GM19438 (cell line): ENCODE data around the gene CARD10.
"Not testable (repeated sequence)": the region's sequence is repeated elsewhere in the genome, so short reads cannot be mapped to it uniquely, and the experiment has no call there.

Experiments
- ATAC-seq: cut with Tn5 transposase; IDR thresholded peaks from one replicate; pipeline ENCODE4 v1.9.1; 2021; ENCODE audit warnings: low read depth; ENCODE audit not compliant: unreplicated experiment

CARD10 gene

DNA sequence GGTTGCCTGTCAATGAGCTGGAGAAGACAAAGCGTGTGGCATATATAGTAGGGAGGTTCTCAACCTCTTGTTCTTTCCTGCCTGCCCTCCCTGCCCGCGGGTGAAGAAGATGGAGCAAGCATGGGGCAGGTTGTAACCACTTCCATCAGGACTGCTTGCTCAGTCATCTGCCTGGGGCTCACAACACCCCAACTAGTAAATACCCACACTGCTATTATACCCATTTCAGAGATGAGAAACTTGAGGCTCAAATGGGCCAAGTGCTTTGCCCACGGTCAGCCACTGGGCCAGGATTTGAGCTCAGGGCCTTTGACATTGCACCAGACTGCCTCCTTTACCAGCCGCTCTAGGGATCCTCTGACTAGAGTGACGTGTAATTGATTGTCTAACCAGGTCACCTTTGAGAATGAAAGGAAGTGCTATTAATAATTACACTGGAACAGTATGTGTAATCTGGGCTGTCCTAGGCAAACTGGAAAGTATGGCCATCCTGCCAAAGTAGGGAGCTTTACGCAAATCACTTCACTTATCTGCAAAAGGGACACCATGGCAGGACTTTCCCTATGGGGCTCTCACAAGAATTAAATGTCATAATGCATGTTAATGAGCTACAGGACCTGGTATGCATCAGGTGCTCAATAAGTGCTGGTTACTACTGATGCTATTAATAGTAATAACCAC, 38.2 kb upstream of the CARD10 start:
- ATAC-seq: no peak

DNA sequence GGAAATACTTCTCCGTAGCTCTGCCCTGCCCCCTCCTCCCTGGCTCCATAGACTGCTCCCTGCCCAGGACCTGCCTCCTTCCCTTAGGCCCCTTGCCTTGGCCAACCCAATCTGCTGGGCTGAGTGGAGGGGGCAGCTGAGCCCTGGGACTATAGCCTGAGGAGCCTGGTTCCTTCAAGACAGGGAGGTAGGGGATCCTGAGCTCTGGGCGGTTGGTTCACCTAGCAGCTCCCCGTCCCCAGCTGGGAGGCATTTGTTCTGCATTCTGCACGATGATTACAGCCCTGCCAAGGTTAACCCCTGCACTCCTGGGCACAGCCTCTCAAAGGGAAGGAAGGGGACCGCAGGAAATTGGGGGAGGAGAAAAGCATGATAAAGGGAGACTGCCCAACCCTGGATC, 37.5 kb upstream of the CARD10 start:
- no peak for ATAC-seq

DNA sequence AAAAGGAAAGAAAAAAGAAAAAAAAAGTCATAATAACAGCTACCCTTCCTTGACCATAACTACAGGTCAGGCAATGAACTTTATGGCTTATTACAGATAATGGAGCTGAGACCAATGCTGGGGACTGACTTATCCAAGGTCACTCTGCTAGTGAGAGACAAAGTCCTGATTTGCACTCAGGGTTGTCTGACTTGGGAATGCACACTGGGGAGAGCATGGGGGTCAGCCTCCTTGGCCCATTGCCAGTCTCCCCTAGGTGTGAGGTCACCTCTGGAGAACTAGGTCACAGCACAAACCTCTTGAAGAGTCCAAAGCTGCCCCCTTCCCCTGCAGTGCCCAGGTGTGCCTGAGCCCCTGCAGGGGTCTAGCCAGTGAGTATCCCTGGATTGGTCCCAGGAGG, 35.8 kb upstream of the CARD10 start:
- no peak for ATAC-seq

DNA sequence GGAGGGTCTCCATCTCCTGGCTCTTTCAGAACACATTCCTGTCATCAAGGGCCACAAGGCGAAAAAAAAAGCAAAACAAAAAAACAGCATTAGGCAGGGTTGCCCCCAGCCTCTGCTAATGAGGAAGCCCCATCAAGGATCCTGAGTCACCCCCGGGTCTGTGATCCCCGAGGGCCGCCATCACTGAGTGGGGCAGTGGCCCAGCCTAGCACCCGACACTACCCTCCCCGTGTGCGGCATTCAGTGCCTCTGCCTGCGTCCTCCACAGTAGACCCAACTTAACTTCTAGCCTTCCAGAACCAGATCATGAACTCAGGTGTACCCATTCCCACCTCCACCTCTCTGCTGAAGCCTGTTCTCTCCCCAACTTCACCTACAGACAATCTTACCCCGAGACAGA, 34.5 kb upstream of the CARD10 start:
- no peak for ATAC-seq

DNA sequence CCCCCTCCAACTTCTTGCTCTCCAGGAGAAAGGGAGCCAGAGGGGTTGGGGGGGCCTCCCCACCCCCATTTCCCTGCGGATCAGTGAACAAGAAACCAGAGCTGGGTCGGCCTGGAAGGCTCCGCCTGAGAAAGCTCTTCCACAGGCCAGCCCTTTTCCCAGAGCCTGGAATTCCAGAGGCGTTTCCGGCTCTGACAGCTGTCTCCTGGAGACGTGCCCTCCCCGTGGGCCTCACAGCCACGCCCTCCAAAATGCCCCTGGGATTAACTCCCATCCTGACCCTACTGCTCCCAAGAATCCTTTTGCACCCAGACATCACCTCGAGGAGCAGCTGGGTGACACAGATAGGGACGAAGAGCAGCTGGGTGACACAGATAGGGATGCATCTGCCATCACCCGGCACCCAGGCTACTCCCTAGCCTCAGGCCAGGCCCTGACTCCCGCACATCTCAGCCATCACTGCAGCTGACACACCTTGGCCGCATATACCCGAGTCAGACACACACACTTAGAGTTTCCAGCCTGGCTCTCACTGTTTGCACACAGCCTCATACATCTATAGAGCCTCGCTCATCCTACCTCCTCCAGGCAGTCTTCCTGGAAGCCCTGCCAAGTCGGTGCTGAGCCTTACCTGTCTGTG, 33.4 kb upstream of the CARD10 start:
- ATAC-seq: no peak

DNA sequence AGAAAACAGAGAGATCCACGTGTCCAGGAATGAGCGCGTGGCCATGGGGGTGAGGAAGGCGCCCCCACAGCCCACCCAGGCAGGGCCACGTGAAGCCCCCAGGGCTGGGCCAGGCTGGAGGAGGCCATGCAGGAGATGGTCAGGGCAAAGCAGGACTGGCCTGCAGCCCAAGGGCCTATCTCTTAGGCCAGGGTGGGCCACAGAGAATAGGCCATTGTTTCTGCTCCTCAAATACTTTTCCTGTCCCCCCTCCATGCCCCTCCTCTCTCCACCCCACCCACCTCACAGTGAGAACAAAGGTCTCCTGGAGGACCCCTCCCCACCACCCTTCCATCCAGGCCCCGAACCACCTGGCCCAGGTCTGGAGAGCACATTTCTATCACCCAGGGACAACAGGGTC, 32.8 kb upstream of the CARD10 start:
- ATAC-seq: no peak

DNA sequence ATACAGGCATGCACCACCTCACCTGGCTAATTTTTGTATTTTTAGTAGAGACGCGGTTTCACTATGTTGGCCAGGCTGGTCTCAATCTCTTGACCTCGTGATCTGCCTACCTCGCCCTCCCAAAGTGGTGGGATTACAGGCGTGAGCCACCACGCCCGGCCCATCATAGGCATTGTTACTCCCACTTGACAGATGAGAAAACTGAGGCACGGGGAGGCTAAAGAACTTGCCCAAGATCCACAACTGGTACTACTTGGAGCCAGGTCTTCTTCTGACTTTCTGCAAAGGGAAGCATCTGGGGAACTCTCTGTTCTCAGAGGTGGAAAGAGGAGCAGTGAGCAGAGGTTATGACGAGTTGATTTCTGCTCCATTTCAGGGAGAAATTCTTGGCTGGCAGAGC, 31.7 kb upstream of the CARD10 start:
- ATAC-seq: not testable (repeated sequence)

DNA sequence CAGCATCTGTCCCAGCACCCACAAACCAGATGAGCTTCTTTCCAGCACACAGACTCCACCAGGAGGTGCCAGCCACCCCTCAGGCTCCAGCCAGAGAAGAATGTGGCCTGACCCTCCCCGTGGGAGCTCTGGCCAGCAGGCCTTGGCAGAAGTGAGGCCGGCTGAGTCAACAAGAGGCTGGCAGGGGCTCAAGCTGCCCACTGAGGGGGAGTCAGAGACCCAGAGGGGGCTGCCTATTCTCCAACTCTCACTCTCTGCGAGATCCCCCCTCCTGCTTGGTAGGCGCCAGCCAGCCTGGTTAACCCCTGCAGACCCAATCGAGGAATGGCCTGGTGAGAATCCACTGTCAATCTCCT, 30.5 kb upstream of the CARD10 start:
- no peak for ATAC-seq

DNA sequence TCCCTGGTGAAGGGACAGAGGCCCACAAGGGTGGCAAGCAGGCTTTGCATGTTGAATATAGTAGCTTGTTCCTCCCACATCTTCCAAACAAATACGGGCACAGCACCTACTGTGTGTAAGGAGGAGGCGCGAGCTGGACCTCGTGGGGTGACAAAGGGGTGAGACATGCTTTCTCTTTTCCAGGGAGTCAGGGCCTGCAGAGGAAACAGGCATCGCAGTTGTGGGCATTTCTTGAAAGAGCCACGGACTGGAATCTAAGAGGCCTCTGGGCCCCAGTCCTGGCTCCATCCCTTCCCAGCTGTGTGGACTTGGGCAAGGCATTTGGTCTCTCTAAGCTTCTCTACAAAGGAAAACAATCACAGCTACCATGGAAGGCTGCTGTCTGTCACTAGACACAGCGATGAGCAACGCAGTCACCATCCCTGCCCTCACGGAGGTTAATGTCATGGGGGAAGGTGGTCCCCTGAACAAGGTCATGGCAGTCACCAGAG, 28.1 kb upstream of the CARD10 start:
- ATAC-seq: no peak

DNA sequence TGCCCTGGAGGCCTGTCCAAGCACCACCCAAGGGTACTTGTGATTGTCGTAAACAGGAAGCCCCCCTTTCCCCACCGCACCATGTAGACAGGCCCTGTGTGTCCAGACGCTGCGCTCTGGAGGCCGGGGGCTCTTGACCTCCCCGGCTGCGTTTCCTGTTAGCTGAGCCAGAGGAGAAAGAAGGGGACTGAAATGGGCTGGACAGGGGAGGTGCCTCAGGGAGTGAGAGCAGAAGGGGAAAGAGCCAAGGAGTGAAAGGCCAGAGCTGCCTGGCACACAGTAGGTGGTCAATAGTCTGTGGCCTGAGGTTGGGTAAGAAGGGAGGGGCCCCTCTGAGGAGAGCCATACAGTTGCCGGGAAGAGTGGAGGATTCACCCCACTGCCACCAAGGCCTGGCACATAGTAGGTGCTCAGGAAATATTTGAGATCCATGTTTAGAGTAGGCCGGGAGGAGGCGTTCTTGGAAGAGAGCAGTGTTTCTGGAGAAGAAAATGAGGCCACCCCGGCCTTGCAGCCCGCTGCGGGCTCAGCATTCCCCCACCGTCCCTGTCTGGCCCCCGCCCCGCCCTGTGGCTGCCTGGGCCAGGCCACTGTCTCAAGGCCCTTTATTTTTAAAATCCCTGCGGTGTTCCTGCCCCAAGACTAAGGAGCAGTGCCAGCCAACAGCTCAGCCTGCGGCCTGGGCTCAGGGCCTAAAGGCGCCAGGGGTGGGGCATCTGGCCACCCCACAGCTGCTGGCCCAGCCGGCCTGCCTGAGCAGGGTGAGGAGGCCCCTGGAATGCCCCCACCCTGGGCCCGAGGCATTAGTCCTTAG, 27.4 kb upstream of the CARD10 start:
- ATAC-seq: no peak

DNA sequence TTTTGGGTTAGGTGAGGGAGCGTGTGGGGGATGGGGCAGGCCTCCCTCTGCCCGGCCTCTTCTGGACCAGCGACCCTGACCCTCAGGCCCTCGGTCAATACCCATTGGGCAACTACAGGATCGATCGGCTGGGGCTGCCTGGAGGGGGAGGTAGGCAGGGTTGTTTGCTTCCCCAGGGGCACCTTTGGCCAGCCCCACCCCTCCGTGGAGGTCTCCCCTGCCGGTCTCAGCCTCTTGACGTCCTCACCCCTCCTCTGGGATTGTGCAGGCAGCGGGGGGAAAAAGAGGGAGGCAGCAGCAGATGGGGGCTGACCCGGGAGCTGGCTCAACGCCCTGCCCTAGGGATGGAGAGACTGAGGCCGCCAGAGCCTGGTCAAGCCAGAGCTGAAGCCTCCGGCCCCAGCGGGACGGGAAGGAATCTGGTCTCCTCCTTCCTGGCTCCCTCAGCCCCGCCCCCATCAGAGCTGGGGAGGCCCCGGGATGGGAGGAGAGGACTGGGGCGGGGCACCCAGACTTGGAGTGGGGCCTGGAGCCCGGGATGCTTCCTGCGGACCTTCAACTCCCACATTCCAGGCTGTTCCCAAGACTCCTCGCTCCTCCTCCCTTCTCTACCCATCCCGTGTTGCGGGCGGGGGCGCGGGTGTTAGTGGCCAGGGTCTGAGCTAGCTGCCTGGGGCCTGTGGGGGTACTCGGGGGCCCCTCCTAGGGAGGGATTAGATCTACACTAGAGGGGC, 26.7 kb upstream of the CARD10 start:
- ATAC-seq: no peak

DNA sequence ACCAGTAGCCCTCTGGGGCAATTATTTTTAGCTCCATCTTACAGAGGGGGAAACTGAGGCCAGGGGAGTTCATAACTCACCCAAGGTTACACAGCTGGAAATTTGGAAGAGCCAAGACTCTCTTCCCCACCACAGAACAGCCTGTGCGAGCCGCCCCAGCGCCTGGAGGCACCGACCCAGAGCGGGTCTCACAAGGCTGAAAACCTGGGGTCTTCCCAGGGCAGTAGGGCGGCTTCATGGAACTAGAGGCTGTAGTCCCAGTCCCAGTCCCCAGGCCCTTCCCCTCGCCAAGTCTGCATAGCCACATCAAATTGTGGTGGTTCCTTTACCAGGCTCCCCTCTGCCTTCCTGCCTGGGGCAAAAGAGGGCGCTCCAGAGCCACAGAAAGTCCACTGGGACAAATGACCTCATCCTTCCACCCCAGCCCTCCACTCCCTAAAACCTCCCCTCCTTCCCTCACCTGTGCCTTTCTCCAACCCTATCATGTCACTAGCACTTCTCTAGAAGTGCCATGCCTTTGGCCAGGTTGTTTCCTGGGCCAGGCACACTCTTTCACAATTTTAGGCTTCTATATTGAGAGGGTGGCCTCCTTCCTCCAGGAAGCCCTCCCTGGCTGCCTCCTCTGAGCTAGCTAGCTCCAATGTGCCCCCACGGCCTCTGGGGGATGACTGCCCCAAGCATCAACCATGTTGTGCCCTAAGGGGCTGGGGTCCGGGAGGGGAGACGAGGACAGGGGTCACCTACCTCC, 25.9 kb upstream of the CARD10 start:
- ATAC-seq: no peak

DNA sequence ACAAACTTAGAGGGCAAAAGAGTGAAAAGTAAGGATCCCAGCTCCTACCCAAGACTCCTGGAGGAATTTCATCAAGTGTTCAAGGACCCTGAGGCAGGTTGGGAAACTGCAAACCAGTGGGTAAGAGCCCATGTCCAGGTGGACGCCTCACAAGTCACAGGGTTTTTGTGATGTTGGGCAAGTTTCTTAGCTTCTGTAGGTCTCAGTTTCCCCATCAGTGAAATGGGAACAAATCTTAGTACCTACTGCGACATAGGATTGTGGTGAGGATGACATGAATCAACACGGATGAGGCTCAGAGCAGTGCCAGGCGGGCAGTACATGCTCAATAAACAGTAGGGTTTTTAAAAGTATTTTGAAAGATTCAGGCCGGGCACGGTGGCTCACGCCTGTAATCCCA, 23.7 kb upstream of the CARD10 start:
- no peak for ATAC-seq

DNA sequence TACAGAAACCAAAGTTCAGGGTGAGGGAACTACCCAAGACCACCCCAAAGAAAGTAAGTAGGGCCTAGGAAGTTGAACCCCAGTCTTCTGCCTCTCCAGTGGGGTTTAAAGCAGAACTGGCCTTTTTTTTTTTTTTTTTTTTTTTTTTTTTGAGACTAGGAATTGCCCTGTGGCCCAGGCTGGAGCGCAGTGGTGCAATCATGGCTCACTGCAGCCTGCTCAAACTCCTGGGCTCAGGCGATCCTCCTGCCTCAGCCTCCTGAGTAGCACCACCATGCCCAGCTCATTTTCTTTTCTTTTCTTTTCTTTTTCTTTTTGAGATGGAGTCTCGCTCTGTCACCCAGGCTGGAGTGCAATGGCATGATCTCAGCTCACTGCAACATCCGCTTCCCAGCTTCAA, 23.2 kb upstream of the CARD10 start:
- ATAC-seq: not testable (repeated sequence)

DNA sequence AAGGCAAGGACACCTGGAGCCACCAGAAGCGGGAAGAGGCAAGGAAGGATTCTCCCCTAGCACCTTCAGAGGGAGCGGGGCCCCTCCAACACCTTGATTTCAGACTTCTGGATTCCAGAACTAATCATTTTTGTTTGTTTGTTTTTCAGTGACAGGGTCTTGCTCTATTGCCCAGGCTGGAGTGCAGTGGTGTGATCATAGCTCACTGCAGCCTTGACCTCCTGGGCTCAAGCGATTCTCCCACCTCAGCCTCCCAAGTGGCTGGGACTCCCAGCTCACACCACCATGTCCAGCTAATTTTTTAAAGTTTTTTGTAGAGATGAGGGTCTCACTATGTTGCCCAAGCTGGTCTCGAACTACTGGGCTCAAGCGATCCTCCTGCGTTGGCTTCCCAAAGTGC, 20.6 kb upstream of the CARD10 start:
- not testable (repeated sequence) for ATAC-seq

DNA sequence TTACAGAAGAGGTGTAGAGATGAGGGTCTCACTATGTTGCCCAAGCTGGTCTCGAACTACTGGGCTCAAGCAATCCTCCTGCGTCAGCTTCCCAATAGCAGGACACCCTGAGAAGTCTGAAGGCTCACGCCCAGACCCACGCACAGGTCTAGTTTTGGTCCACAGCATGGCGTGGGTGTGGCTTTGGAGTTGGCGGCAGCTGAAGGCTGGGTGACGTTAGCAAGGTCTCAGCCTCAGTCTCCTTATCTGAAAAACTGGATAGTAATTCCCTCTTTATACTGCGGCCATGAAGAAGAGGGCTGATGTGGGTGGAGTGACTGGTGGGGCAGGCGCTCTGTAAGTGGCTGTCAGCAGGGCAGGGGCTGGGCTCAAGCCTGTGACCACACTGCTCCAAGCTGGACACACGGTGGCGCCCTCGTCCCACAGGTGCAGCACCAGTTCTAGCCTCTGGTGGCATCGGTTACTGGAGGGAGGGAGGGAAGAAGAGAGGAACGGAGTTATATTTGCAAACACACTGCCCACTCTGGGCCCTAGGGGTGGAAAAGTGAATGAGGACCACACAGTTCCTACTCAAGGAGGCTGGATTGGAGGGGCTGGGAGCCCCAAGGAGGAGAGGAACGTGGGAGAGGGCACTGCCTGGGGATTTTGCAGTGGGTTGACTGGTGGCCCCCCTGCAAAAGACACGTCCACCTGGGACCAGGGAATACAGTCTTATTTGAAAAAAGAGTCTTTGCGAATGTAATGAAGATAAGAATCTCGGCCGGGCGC, 19.6 kb upstream of the CARD10 start:
- peak; percentile 62 for ATAC-seq

DNA sequence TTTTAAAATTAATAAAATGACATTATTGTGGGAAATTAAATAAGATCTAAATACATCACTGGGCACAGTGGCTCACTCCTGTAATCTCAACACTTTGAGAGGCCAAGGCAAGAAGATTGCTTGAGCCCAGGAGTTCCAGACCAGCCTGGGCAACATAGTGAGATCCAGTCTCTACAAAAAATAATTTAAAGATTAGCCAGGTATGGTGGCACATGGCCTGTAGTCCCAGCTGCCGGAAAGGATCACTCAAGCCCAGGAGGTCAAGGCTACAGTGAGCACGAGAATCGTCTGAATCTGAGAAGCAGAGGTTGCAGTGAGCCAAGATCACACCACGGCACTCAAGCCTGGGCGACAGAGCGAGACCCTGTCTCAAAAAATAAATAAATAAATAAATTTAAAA, 15.9 kb upstream of the CARD10 start:
- ATAC-seq: no peak

DNA sequence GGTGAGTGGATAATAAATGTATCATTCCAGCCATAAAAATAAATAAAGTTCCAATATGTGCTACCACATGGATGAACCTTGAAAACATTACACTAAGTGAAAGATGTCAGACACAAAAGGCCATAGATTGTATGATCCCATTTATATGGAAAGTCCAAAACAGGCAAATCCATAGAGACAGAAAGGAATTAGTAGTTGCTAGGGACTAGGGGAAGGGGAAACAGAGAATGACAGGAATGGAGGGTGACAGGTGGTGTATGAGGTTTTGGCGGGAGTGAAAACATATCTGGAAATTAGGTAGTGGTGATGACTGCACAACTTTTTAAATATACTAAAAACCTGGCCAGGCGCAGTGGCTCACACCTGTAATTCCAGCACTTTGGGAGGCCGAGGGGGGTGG, 15.2 kb upstream of the CARD10 start:
- no peak for ATAC-seq

DNA sequence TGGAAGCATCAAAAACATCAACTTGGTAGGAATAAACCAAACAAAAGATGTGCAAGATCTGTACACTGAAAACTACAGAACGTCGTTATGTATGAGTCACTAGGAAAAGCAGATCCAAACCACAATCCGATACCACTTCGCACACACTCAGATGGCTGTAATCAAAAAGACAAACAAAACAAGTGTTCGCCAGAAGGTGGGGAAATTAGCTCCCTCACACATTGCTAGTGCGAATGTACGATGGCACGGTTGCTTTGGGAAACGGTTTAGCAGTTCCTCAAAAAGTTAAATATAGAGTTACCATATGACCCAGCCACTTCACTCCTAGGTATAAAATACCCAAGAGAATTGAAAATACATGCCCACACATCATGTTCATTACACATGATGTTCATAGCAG, 14.8 kb upstream of the CARD10 start:
- ATAC-seq: no peak
